Erythroblast (primary cell): Measurements from ENCODE around the gene STXBP2.
"Not testable (repeated sequence)": the region's sequence is repeated elsewhere in the genome, so short reads cannot be mapped to it uniquely, and the experiment has no call there.

Experiments
- DNase-seq, 2 experiments: peaks; one replicate each; lab custom pipeline; 2025; lab: John Stamatoyannopoulos, UW
- GATA1 ChIP-seq: IDR thresholded peaks from 2 replicates; pipeline ENCODE4 v1.6.1; 2011; ENCODE audit warnings: low read depth, mild to moderate bottlenecking, control low read depth, low read length, moderate library complexity
- POLR2A ChIP-seq: IDR thresholded peaks from 2 replicates; pipeline ENCODE4 v1.6.1; 2011; ENCODE audit warnings: mild to moderate bottlenecking, low read length

STXBP2 gene

DNA sequence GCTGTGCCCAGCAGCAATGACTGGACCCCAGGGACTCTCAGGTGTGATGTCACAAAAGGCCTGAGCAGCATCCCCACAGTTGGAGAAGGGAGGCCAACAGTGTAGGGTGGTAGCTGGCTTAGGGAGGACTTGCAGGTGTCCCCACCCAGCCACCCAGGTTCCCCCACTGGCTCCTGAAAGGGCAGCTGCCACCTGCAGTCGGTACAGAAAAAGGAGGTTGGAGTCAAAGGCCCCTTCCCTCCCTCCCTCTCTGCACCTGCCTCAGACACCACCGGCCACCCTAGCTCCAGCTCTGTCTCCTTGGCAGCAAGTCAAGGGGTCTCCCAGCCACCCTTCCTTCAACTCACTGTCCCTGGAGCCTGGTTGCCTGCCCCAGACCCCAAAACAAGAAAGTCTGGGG, 3.2 kb upstream of the STXBP2 start, which contains the start of gene PCP2:
TSS of gene PCP2 (minus strand) at position 22 of the 400 bp plus-strand sequence. CDS start 262 bp downstream, outside the sequence.
- DNase-seq = no peak
- TF ChIP-seq GATA1 (no peak), POLR2A (peak; percentile 8)

DNA sequence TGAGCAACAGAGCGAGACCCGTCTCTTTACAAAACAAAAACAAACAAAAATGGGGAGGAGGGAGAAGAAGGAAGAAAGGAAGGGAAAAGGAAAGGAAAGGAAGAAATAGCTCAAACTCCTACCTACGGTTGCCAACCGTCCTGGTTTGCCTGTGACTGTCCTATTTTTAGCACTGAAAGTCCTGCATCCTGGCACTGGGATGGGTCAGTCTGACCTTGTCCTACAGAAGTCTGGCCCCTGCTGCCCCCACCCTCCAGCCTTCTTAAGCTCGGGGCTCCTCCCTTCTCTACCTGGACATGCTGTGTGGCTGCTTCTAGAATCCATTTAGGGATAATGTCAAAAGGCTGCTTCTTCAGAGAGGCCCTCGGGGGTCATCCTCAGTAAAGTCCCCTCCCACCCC, 1.2 kb upstream of the STXBP2 start:
- DNase-seq = no peak
- TF ChIP-seq GATA1 = no peak
- no peak for TF ChIP-seq POLR2A

DNA sequence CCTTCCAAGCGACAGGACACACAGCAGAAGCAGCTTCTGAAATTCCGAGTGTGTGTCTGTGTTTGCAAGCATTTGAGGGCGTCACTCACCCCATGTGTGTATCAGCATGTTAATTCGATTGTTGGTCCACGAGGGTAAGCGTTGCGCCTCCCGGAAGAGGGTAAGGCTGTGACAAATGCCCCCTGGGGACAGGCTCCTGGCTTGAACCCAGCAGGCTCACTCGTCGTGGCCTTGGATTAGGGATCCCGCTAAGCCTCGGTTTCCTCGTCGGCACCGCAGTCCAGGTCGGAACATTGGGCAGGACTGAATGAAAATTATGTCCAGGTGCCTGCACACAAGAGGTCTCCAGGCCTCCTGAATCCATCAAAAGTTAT, 606 bp upstream of the STXBP2 start:
- no peak for DNase-seq
- TF ChIP-seq POLR2A = no peak
- TF ChIP-seq GATA1 = no peak

DNA sequence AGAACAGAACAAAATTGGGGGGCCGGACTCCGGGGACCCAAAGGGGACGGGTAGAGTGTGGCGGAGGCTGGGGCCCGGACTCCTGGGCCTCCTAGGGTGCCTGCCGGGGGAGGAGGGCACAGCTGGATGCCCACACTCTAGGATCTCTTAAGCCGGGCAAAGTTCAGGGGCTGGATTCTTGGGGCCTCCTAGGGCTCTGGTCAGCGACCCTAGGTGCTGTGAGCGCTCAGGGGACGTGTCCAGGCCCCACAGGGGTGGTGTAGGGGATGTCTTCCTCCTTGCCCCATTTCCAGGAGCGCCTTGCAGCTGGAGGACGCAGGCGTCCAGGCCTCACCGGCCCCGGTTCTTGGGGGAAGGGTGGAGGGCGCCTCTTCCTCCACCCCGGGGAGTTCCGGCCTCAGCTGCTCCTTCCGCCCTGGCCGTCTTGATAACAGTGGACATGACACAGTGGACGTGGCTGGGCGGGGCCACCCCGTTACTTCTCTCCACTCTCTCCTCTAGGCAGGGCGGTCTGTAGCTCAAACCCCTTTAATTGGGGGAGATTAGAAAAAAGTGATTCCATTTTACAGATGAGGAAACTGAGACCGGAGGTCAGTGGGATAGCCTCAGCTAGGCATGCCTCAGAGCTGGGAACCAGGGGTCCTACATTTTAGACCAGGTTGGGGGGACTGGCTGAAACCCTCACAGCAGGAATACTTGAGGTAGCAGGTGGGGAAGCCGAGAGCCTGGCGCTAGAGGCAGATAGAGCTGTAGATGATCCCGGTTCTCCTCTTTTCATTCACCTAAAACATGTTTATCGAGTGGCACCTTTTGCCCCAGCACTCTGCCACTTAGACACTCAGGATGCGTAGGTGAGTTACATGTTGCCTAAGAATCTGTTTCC, 705 bp downstream of the STXBP2 start:
- TF ChIP-seq POLR2A (no peak), GATA1 (no peak)
- peak; percentile 81 to 84 for DNase-seq

DNA sequence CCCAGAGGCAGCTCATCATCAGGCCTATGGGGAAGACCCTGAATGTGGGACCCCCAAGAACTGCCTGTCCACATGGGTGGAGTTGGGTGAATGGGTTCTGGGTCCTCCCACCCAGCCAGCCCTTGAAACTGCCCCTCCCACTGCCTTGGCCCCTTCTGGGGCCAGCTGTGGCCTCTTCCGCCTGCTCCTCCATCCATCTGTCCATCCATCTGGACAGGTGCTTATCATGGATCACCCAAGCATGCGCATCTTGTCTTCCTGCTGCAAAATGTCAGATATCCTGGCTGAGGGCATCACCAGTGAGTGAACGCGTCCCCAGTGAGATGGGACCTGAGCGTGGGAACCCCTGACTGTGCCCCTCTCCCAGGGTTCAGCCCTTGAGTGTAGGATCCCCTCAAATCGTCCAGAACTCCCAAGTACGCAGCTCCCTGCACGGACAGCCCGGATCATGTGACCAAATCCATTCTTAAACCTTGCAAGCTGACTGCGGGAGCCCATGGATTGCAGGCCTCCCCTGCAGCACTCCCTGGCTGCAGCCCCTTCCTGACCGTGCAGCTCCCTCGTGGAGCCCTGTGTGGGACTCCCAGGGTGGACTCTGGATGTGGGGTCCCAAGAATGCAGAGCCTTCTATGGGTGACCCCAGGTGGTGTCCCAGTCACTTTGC, 2.0 kb downstream of the STXBP2 start:
- DNase-seq = no peak
- TF ChIP-seq POLR2A = no peak

DNA sequence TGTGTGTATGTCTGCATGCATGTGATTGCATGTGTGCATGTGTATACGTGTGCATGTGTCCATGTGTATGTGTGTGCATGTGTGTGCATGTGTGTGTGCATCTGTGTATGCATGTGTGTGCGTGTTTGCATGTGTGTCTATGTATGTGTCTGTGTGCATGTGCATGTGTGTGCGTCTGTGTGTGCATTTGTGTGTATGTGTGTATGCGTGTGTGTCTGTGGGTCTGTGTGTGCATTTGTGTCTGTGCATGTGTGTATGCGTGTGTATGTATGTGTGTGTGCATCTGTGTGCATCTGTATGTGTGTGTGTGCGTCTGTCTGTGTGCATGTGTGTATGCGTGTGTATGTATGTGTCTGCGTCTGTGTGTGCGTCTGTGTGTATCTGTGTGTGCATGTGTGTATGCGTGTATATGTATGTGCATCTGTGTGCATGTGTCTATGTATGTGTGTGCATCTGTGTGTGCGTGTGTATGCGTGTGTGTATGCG, 3.0 kb downstream of the STXBP2 start:
- DNase-seq = no peak
- no peak for TF ChIP-seq POLR2A
- TF ChIP-seq GATA1 = no peak

DNA sequence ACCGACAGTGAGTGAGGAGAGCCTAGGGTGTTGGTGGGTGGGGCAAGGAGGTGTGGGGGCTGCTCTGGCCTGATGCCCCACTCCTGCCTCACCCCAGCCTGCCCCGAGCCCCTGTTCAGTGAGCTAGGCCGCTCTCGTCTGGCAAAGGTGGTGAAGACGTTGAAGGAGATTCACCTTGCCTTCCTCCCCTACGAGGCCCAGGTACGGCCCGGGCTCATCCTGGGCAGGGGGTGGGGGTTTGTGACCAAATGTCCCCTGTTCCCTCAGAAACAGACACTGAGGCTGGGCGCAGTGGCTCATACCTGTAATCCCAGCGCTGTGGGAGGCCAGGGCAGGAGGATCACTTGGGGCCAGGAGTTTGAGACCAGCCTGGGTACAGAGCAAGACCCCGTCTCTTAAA, 3.9 kb downstream of the STXBP2 start:
- DNase-seq = no peak
- TF ChIP-seq POLR2A (no peak), GATA1 (no peak)

DNA sequence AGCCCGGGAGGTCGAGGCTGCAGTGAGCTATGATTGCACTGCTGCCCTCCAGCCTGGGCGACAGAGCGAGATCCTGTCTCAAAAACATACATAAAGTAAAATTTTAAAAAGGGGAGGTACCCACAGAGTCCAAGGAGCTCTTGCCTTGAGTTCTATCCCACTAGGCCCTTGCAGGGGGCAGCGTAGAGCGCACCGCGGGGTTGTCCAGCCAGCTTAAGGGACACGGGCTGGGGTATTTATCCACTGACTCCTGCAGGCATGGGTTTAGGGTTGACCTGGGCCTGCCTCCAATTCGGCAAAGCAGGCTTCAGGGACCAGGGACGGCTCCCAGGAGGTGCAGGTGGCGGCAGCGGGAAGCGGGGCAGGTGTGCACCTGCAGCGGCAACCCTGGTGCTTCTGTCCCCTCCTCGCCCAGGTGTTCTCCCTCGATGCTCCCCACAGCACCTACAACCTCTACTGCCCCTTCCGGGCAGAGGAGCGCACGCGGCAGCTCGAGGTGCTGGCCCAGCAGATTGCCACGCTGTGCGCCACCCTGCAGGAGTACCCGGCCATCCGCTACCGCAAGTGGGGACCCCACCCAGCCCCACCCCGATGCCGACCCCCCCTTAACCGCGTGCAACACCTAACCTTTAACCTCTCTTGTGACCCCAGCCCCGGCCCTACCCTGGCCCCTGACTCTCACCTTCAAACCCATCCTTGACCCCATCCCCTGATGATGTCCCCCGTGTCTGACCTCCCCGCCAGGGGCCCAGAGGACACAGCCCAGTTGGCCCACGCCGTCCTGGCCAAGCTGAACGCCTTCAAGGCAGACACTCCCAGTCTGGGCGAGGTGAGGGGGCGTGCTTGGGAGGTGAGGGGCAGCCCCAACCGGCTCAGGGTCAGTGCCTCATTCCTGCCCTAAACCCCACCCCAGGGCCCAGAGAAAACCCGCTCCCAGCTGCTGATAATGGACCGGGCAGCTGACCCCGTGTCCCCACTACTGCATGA, 4.7 kb downstream of the STXBP2 start:
- no peak for TF ChIP-seq GATA1
- no peak for TF ChIP-seq POLR2A
- DNase-seq = no peak

DNA sequence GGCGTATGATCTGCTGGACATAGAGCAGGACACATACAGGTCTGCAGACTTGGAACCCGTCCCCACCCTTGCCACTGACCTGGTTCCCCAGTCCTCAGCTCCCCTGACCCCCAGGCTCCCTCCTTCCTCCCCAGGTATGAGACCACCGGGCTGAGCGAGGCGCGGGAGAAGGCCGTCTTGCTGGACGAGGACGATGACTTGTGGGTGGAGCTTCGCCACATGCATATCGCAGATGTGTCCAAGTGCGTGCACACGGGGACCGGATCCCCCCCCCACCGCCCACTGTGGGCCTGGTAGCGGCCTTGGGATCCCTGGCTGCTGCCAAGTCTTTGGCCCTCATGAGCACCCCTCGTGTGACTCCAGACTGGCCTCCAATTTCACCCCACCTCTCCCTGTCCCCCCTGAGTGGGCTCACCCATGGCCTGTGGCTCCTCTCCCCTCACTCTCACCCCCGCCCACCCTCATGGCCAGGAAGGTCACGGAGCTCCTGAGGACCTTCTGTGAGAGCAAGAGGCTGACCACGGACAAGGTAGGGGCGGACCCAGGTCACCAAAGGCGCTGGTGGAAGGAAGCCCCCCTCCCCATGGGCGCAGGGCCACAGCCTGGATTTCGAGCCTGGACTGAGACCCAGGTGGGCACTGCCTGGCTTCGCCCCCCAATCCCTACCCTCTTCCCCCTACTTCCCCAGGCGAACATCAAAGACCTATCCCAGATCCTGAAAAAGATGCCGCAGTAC, 5.6 kb downstream of the STXBP2 start:
- DNase-seq = no peak
- TF ChIP-seq GATA1 (no peak), POLR2A (no peak)

DNA sequence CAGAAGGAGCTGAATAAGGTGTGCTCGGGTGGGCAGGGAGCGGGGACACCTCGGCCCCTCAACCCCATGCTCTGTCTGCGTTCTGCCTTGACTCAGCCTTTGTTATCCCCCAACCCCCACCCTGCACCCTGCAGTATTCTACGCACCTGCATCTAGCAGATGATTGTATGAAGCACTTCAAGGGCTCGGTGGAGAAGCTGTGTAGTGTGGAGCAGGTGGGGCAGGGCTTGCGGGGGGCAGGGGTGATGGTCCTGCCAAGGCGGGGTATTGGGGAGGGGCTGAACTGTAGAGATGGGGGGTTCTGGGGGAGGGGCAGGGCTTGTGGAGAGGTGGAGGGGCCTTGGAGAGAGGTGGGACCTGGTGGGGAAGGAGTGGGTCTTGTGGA, 6.1 kb downstream of the STXBP2 start:
- TF ChIP-seq GATA1 (no peak), POLR2A (no peak)
- no peak for DNase-seq

DNA sequence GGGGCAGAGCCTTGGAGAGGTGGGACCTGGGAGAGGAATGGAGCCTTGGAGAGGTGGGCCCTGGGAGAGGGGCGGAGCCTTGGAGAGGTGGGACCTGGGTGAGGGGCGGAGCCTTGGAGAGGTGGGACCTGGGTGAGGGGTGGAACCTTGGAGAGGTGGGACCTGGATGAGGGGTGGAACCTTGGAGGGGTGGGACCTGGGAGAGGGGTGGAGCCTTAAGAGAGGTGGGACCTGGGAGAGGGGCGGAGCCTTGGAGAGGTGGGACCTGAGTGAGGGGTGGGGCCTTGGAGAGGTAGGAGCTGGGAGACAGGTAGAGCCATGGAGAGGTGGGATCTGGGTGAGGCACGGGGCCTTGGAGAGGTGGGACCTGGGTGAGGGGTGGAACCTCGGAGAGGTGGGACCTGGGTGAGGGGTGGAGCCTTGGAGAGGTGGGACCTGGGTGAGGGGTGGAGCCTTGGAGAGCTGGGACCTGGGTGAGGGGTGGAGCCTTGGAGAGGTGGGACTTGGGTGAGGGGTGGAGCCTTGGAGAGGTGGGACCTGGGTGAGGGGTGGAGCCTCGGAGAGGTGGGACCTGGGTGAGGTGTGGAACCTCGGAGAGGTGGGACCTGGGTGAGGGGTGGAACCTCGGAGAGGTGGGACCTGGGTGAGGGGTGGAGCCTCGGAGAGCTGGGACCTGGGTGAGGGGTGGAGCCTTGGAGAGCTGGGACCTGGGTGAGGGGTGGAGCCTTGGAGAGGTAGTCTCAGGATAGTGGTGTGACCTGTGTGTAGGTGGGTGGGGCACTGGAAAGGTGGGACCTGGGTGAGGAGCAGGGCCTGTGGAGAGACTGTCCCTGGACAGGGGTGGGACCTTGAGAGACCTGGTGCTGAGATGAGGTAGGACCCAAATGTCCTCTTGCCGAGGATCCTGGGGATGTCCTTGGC, 7.0 kb downstream of the STXBP2 start:
- DNase-seq = not testable (repeated sequence)

DNA sequence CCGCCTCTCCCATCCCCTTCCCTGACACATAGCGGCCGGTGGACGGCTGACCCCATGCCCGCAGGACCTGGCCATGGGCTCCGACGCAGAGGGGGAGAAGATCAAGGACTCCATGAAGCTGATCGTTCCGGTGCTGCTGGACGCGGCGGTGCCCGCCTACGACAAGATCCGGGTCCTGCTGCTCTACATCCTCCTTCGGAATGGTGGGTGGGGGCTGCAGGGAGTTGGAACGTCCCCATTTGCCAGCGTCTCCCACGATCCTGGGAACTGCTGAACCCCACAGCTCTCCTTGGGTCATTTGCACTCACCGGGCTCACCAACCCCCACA, 7.6 kb downstream of the STXBP2 start:
- TF ChIP-seq GATA1 (no peak), POLR2A (no peak)
- no peak for DNase-seq
